Endodermal cell (in vitro differentiated cells): ENCODE data around the gene ZDHHC7. TPM values are rescaled to one million over a fixed set of nuclear protein-coding genes. Genes with fewer than 3 reads are reported as not detected.

ENCODE experiments used
- DNase-seq: peaks from one replicate; pipeline ENCODE4 v3.0.0-alpha.2; 2017
- H3K27ac ChIP-seq: 2 replicates; pipeline ENCODE4 v1.5.1; 2013; ENCODE audit warnings: mild to moderate bottlenecking, low read depth, low read length, moderate library complexity
- H3K27me3 ChIP-seq: 2 replicates; pipeline ENCODE4 v1.6.1; 2013; ENCODE audit warnings: mild to moderate bottlenecking, low read length, moderate library complexity; ENCODE audit not compliant: insufficient read depth, control insufficient read depth, poor library complexity, severe bottlenecking
- H3K36me3 ChIP-seq: 2 replicates; pipeline ENCODE4 v1.7.0; 2013; ENCODE audit warnings: mild to moderate bottlenecking, low read length, moderate library complexity; ENCODE audit not compliant: control insufficient read depth, insufficient read depth
- H3K4me1 ChIP-seq: one replicate; pipeline ENCODE4 v1.7.0; 2013; ENCODE audit warnings: low read length; ENCODE audit not compliant: control insufficient read depth, insufficient read depth
- H3K4me3 ChIP-seq: 2 replicates; pipeline ENCODE4 v1.5.1; 2013; ENCODE audit warnings: mild to moderate bottlenecking, low read length, moderate library complexity
- H3K9ac ChIP-seq: 2 replicates; pipeline ENCODE4 v1.6.1; 2013; ENCODE audit warnings: mild to moderate bottlenecking, low read length, moderate library complexity; ENCODE audit not compliant: poor library complexity, severe bottlenecking; ENCODE audit errors: extremely low read depth
- H3K9me3 ChIP-seq: 2 replicates; pipeline ENCODE4 v1.6.1; 2013; ENCODE audit warnings: mild to moderate bottlenecking, low read length, moderate library complexity; ENCODE audit not compliant: control insufficient read depth
- H3K27ac Mint-ChIP-seq: 2 replicates; pipeline ENCODE4 v1.8.0; 2020; ENCODE audit warnings: mixed read lengths
- H3K27me3 Mint-ChIP-seq: 2 replicates; pipeline ENCODE4 v1.8.0; 2021; ENCODE audit warnings: mild to moderate bottlenecking, mixed read lengths; ENCODE audit not compliant: insufficient read depth
- H3K36me3 Mint-ChIP-seq: 2 replicates; pipeline ENCODE4 v1.8.0; 2020; ENCODE audit warnings: low read depth, mixed read lengths
- H3K4me1 Mint-ChIP-seq: 2 replicates; pipeline ENCODE4 v1.8.0; 2020; ENCODE audit warnings: mixed read lengths
- H3K4me3 Mint-ChIP-seq: 2 replicates; pipeline ENCODE4 v1.8.0; 2020; ENCODE audit warnings: mild to moderate bottlenecking, moderate library complexity, mixed read lengths
- H3K9me3 Mint-ChIP-seq: 2 replicates; pipeline ENCODE4 v1.8.0; 2020; ENCODE audit warnings: mild to moderate bottlenecking, mixed read lengths
- whole genome bisulfite sequencing, 2 experiments: methylation state at CpG; one replicate each; pipeline versions ENCODE4 v1.1.5 to v1.1.7; 2013; ENCODE audit warnings: missing lambda C conversion rate in 2 of 2, mixed read lengths in 1 of 2; ENCODE audit not compliant: insufficient coverage in 1 of 2, insufficient read length in 1 of 2; 5-methylcytosine and 5-hydroxymethylcytosine counted together
- total RNA-seq, 2 donors: library from RNA; stranded (reverse); fragmentation: NEBNext Ultra II Directional in 1 of 2; extraction: Animal tissue kit (Norgen Biotek cat#: 25700) in 1 of 2; gene quantifications; 2 replicates in 1 of 2; 3 replicates in 1 of 2; pipeline ENCODE4 v1.2.1, GENCODE V29; 2021
- TF ChIP-seq, protein P1 (sequence below): fragments of 200-600 bp; sonication (generic); conservative IDR thresholded peaks from 2 replicates; pipeline ENCODE4 v1.5.0; 2021; ENCODE audit warnings: antibody characterized with exemption, mild to moderate bottlenecking

Gene ZDHHC7
- total RNA-seq, 2 donors from 2014 or later = 58.7 to 61.8 TPM

DNA sequence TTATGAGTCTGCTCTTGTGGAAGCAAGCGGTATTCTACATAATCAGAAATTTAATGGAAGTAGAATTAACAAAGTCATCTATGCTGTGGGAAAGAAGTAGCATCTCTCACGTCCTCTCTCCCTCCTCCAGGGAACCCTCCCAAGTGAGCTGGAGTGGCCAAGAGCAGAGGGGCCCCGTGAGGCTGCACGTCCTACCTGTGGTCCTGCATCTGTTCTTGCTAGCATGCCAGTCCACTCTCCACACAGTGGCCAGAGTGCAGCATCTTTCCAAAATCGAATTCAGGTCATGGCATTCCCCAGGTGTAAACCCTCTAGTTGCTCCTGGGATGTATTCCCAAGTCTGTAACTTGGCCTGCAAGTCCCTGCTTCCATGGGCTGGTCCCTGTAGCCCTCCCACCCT is 26.4 kb upstream of the ZDHHC7 start:
- Histone ChIP-seq H3K9ac (no peak overlapping the region), H3K9me3 (no peaks in the 10 kb centered on the region), H3K4me3 (no peak overlapping the region), H3K36me3 (no peaks in the 10 kb centered on the region), H3K27ac (no peak overlapping the region), H3K27me3 (no peaks in the 10 kb centered on the region), H3K4me1 (no peaks in the 10 kb centered on the region)
- Mint-ChIP-seq H3K27me3 (no peaks in the 10 kb centered on the region), H3K9me3 (no peaks in the 10 kb centered on the region), H3K4me1 (no peaks in the 10 kb centered on the region), H3K36me3 (no peaks in the 10 kb centered on the region), H3K4me3 (no peak overlapping the region), H3K27ac (no peak overlapping the region)
- no peak for DNase-seq
- TF ChIP-seq, protein P1, sequence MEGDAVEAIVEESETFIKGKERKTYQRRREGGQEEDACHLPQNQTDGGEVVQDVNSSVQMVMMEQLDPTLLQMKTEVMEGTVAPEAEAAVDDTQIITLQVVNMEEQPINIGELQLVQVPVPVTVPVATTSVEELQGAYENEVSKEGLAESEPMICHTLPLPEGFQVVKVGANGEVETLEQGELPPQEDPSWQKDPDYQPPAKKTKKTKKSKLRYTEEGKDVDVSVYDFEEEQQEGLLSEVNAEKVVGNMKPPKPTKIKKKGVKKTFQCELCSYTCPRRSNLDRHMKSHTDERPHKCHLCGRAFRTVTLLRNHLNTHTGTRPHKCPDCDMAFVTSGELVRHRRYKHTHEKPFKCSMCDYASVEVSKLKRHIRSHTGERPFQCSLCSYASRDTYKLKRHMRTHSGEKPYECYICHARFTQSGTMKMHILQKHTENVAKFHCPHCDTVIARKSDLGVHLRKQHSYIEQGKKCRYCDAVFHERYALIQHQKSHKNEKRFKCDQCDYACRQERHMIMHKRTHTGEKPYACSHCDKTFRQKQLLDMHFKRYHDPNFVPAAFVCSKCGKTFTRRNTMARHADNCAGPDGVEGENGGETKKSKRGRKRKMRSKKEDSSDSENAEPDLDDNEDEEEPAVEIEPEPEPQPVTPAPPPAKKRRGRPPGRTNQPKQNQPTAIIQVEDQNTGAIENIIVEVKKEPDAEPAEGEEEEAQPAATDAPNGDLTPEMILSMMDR = no peak
- WGBS, 2 experiments = 82 to 93% methylated on average over 3 to 5 of the region's 5 CpGs

DNA sequence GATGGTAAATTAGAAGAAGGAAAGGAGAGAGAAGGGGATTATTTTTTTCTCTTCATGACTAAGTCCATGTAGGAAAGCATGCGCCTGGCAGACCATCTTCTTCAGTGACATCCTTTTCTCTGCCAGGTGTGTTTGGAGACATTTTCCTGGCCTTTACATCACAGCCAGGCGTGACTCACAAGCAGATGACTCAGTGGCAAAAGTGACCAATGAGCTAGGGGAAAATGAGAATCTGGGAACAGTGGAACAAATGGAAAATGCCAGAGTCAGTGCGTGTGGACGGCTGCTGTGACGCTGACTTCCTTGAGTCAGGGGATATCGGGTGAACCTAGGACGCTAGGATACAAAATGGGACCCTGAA is 25.7 kb upstream of the ZDHHC7 start:
- H3K36me3 Mint-ChIP-seq = peaks cover 2% of the 10 kb centered on the region
- H3K4me1 Mint-ChIP-seq = no peaks in the 10 kb centered on the region
- Histone ChIP-seq H3K9ac (no peak overlapping the region), H3K27ac (no peak overlapping the region), H3K9me3 (no peaks in the 10 kb centered on the region), H3K4me1 (no peaks in the 10 kb centered on the region), H3K27me3 (no peaks in the 10 kb centered on the region), H3K4me3 (no peak overlapping the region), H3K36me3 (no peaks in the 10 kb centered on the region)
- H3K27me3 Mint-ChIP-seq = no peaks in the 10 kb centered on the region
- H3K27ac Mint-ChIP-seq = no peak overlapping the region
- DNase-seq = no peak
- H3K4me3 Mint-ChIP-seq = no peak overlapping the region
- H3K9me3 Mint-ChIP-seq = no peaks in the 10 kb centered on the region
- 91 to 92% methylated on average over 7 of the region's 7 CpGs for WGBS, 2 experiments
- TF ChIP-seq, protein P1 = no peak

GRCh38 chr16:85036236-85037049 is 25.1 kb upstream of the ZDHHC7 start:
- Mint-ChIP-seq H3K36me3 (peaks cover 5% of the 10 kb centered on the region), H3K27me3 (peaks cover 2% of the 10 kb centered on the region), H3K9me3 (no peaks in the 10 kb centered on the region), H3K27ac (no peak overlapping the region), H3K4me1 (no peaks in the 10 kb centered on the region), H3K4me3 (no peak overlapping the region)
- H3K9me3 ChIP-seq = no peaks in the 10 kb centered on the region
- H3K4me3 ChIP-seq = no peak overlapping the region
- TF ChIP-seq, protein P1 = no peak
- no peak for DNase-seq
- no peaks in the 10 kb centered on the region for H3K4me1 ChIP-seq
- H3K9ac ChIP-seq = no peak overlapping the region
- no peaks in the 10 kb centered on the region for H3K36me3 ChIP-seq
- no peak overlapping the region for H3K27ac ChIP-seq
- no peaks in the 10 kb centered on the region for H3K27me3 ChIP-seq
- 94% methylated on average over 11 to 15 of the region's 15 CpGs for WGBS, 2 experiments
